Measurements from ENCODE around the gene PPCDC. TPM values are rescaled to one million over a fixed set of nuclear protein-coding genes. Genes with fewer than 3 reads are reported as not detected.
"Not testable (repeated sequence)": the region's sequence is repeated elsewhere in the genome, so short reads cannot be mapped to it uniquely, and the experiment has no call there.

The PPCDC gene
- polyA plus RNA-seq, 1 experiment = 11.1 TPM

DNA sequence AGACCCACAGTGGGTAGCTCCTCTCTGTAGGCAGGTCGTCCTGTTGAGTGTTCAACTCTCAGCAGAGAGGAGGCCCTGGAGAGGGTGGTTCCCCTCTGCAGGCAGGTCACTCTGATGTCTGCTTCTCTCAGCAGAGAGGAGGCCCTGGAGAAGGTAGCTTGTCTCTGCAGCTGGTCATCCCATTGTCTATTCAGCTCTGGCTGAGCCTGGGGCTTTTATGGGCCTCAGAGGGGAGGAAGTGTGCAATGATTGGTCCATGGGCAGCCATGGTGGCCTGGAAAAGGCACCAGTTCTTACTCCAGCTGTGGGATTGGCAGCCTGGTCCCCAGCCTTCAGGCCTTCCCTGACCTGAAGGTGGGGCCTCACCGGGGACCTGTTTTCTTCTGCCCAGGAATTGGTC, 52.9 kb downstream of the PPCDC start:
- no peak for DNase-seq (ENCODE audit: low read depth)
- POLR2A ChIA-PET = no interaction called here
- Histone ChIP-seq H3K4me3 (ENCODE audit: low read depth, low read length) (no peak overlapping the region), H3K36me3 (ENCODE audit: control insufficient read depth, insufficient read depth, low read length) (no peaks in the 10 kb centered on the region), H3K27me3 (ENCODE audit: control insufficient read depth, insufficient read depth, low read length) (no peaks in the 10 kb centered on the region)
- TF ChIP-seq, protein P1, sequence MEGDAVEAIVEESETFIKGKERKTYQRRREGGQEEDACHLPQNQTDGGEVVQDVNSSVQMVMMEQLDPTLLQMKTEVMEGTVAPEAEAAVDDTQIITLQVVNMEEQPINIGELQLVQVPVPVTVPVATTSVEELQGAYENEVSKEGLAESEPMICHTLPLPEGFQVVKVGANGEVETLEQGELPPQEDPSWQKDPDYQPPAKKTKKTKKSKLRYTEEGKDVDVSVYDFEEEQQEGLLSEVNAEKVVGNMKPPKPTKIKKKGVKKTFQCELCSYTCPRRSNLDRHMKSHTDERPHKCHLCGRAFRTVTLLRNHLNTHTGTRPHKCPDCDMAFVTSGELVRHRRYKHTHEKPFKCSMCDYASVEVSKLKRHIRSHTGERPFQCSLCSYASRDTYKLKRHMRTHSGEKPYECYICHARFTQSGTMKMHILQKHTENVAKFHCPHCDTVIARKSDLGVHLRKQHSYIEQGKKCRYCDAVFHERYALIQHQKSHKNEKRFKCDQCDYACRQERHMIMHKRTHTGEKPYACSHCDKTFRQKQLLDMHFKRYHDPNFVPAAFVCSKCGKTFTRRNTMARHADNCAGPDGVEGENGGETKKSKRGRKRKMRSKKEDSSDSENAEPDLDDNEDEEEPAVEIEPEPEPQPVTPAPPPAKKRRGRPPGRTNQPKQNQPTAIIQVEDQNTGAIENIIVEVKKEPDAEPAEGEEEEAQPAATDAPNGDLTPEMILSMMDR (IDR thresholded peaks at IDR 0.05; ENCODE audit: insufficient read depth, low read depth, low read length) = no peak
- CTCF ChIA-PET = interaction anchor here (1.3 kb wide), 1 partner anchor 11 kb away, joined by 3 read pairs; no protein-coding TSS in a partner anchor

DNA sequence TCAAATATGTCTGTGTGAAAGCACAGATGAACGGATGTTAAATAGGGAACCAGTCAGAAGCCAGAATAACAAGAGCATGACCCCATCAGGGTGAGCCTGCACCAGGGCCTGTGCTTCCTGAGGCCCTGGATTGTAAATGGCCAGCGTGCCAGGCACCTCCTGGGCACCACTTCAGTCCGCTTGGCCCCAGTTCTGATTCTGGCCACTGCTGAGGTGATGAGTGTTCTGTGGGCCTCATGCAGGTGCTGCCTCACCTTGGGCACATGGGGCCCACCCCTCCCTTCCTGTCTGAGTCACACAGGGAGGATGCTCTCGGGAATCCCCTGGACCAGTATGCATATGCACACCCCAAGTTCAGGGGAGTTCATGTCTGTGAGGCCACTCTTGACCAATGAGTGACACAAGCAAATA, 54.2 kb downstream of the PPCDC start:
- CTCF ChIA-PET; H3K27me3 ChIP-seq (ENCODE audit: control insufficient read depth, insufficient read depth, low read length); DNase-seq (ENCODE audit: low read depth); H3K4me3 ChIP-seq (ENCODE audit: low read depth, low read length); POLR2A ChIA-PET; H3K36me3 ChIP-seq (ENCODE audit: control insufficient read depth, insufficient read depth, low read length): not testable (repeated sequence)

DNA sequence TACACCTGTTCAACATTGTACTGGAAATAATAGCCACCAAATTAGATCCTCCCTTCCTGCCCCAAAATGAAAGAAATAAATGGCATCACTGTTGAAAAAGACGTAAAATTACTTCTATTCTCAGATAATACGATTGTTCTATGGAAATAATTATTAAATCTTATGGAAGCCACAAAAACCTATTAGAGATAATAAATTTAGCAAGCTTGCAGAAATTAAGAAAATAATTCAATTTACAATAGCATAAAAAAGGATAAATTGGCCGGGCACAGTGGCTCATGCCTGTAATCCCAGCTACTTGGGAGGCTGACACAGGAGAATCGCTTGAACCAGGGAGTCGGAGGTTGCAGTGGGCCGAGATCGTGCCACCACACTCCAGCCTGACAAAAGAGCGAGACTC, 57.8 kb downstream of the PPCDC start:
- TF ChIP-seq, protein P1 (IDR thresholded peaks at IDR 0.05; ENCODE audit: insufficient read depth, low read depth, low read length) = no peak
- no peaks in the 10 kb centered on the region for H3K36me3 ChIP-seq (ENCODE audit: control insufficient read depth, insufficient read depth, low read length)
- H3K4me3 ChIP-seq (ENCODE audit: low read depth, low read length) = no peak overlapping the region
- CTCF ChIA-PET = no interaction called here
- no peak for DNase-seq (ENCODE audit: low read depth)
- POLR2A ChIA-PET = no interaction called here
- H3K27me3 ChIP-seq (ENCODE audit: control insufficient read depth, insufficient read depth, low read length) = no peaks in the 10 kb centered on the region

DNA sequence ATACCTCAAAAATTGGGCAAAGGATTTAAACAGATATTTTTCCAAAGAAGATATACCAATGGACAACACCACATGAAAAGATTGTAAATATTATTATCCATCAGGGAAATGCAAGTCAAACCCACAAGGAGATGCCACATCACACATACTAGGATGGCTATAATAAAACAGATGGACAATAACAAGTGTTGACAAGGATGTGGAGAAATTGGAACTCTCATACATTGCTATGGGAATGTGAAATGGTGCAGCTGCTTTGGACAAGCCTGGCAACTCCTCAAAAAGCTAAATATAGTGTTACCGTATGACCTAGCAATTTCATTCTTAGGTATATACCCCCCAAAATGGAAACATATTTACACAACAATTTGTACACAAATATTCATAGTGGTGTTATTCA, 59.3 kb downstream of the PPCDC start:
- TF ChIP-seq, protein P1 (IDR thresholded peaks at IDR 0.05; ENCODE audit: insufficient read depth, low read depth, low read length) = no peak
- Histone ChIP-seq H3K36me3 (ENCODE audit: control insufficient read depth, insufficient read depth, low read length) (no peaks in the 10 kb centered on the region), H3K4me3 (ENCODE audit: low read depth, low read length) (no peak overlapping the region), H3K27me3 (ENCODE audit: control insufficient read depth, insufficient read depth, low read length) (no peaks in the 10 kb centered on the region)
- POLR2A ChIA-PET = no interaction called here
- CTCF ChIA-PET = interaction anchor here (0.8 kb wide), 1 partner anchor 39 kb away, joined by 3 read pairs; no protein-coding TSS in a partner anchor
- DNase-seq (ENCODE audit: low read depth) = no peak

DNA sequence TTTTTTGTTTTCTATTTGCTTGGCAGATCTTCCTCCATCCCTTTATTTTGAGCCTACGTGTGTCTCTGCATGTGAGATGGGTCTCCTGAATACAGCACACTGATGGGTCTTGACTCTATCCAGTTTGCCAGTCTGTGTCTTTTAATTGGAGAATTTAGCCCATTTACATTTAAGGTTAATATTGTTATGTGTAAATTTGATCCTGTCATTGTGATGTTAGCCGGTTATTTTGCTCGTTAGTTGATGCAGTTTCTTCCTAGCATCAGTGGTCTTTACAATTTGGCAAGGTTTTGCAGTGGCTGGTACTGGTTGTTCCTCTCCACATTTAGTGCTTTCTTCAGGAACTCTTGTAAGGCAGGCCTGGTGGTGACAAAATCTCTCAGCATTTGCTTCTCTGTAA, 62.3 kb downstream of the PPCDC start:
- H3K27me3 ChIP-seq (ENCODE audit: control insufficient read depth, insufficient read depth, low read length); H3K36me3 ChIP-seq (ENCODE audit: control insufficient read depth, insufficient read depth, low read length); DNase-seq (ENCODE audit: low read depth); H3K4me3 ChIP-seq (ENCODE audit: low read depth, low read length); CTCF ChIA-PET; POLR2A ChIA-PET: not testable (repeated sequence)

DNA sequence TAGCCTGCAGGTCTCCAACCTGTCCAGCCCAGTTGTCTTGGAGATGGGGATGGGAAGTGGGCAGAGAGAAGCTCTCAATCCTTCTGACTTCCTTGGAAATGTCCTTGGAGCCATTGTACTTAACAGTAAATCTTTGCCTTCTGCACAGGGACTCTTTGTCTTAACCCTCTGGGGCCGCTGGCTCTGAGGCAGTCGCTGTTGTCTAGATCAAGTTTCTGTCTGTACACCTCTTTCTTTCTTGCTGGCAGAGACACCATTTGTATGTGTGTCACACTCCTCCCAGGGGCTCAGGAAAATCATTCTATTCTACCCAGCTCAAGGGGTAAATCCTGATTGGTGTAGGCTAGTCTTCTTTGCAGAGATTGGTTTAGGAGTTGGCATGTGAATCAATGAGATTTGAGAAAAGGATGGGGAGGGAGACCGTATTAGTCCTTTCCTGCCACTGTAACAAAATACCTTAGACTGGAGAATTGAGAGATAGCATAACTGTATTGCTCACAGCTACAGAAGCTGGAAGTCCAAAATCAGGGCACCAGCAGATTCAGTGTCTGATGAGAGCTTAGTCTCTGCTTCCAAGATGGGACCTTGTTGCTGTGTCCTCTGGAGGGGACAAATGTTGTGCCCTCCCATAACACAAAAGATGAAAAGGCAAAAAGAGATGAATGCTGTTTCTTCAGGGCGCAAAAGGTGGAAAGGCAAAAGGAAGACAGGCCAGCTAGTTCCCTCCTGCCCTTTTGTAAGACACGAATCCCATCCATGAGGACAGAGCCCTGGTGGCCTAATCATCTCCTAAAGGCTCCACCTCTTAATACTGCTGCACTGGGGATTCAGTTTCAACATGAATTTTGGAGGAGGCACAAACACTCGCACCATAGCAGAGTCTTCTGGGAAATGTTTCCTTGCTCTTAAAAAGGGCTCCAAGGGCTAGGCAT, 66.3 kb downstream of the PPCDC start:
- no peak for DNase-seq (ENCODE audit: low read depth)
- CTCF ChIA-PET = interaction anchor here (0.6 to 2.0 kb wide), 2 partner anchors 10 to 32 kb away, joined by 3 to 5 read pairs; no protein-coding TSS in a partner anchor
- Histone ChIP-seq H3K27me3 (ENCODE audit: control insufficient read depth, insufficient read depth, low read length) (no peaks in the 10 kb centered on the region), H3K4me3 (ENCODE audit: low read depth, low read length) (no peak overlapping the region), H3K36me3 (ENCODE audit: control insufficient read depth, insufficient read depth, low read length) (no peaks in the 10 kb centered on the region)
- TF ChIP-seq, protein P1 (IDR thresholded peaks at IDR 0.05; ENCODE audit: insufficient read depth, low read depth, low read length) = no peak
- POLR2A ChIA-PET = no interaction called here
